H1 (cell line): ENCODE measurements around the gene DSG4.

Experiments used
- CHD2 ChIP-seq: IDR thresholded peaks from 2 replicates; pipeline ENCODE4 v1.6.1; 2012; ENCODE audit warnings: low read length, improper control_type of control experiment
- EZH2 ChIP-seq: fragments of 200-600 bp; sonication (generic); IDR thresholded peaks from 2 replicates; pipeline ENCODE4 v1.7.1; 2012; ENCODE audit warnings: low read depth, mild to moderate bottlenecking, moderate library complexity, low read length, inconsistent platforms; ENCODE audit not compliant: severe bottlenecking
- GABPA ChIP-seq: IDR thresholded peaks from 2 replicates; pipeline ENCODE4 v1.6.1; 2011; ENCODE audit warnings: mild to moderate bottlenecking, low read length, moderate library complexity, borderline replicate concordance; ENCODE audit not compliant: insufficient read depth
- NRF1 ChIP-seq: IDR thresholded peaks from 2 replicates; pipeline ENCODE4 v1.6.1; 2011; ENCODE audit warnings: mild to moderate bottlenecking, low read depth, low read length, improper control_type of control experiment
- PHF8 ChIP-seq: fragments of 200-600 bp; sonication (generic); conservative IDR thresholded peaks from 2 replicates; pipeline ENCODE4 v1.7.1; 2012; ENCODE audit warnings: low read depth, mild to moderate bottlenecking, inconsistent platforms, low read length, moderate library complexity
- TEAD4 ChIP-seq: IDR thresholded peaks from 2 replicates; pipeline ENCODE4 v1.6.1; 2012; ENCODE audit warnings: low read depth, low read length, inconsistent platforms, mixed read lengths
- USF2 ChIP-seq: IDR thresholded peaks from 2 replicates; pipeline ENCODE4 v1.6.1; 2011; ENCODE audit warnings: low read length, improper control_type of control experiment
- ZNF274 ChIP-seq: IDR thresholded peaks from 2 replicates; pipeline ENCODE4 v1.7.0; 2012; ENCODE audit warnings: low read length, borderline replicate concordance; ENCODE audit errors: extremely low read depth
- TF ChIP-seq, protein P1 (sequence below), 3 experiments: IDR thresholded peaks; 1 replicate in 2 of 3; 2 replicates in 1 of 3; pipeline versions ENCODE4 v1.5.1 to v1.6.1; 2011; ENCODE audit warnings: low read length in 3 of 3, mild to moderate bottlenecking in 3 of 3, inconsistent platforms in 2 of 3, low read depth in 1 of 3, moderate library complexity in 1 of 3; ENCODE audit not compliant: insufficient read depth in 1 of 3; ENCODE audit errors: control extremely low read depth in 1 of 3
- TF ChIP-seq, protein P2 (sequence below): IDR thresholded peaks from 2 replicates; pipeline ENCODE4 v1.6.1; 2011; ENCODE audit warnings: low read depth, mild to moderate bottlenecking, low read length; ENCODE audit not compliant: insufficient read depth

- TF ChIP-seq USF2: no peak
- no peak for TF ChIP-seq EZH2
- TF ChIP-seq PHF8: no peak
- no peak for TF ChIP-seq GABPA
- TF ChIP-seq ZNF274: no peak
- TF ChIP-seq, protein P1, sequence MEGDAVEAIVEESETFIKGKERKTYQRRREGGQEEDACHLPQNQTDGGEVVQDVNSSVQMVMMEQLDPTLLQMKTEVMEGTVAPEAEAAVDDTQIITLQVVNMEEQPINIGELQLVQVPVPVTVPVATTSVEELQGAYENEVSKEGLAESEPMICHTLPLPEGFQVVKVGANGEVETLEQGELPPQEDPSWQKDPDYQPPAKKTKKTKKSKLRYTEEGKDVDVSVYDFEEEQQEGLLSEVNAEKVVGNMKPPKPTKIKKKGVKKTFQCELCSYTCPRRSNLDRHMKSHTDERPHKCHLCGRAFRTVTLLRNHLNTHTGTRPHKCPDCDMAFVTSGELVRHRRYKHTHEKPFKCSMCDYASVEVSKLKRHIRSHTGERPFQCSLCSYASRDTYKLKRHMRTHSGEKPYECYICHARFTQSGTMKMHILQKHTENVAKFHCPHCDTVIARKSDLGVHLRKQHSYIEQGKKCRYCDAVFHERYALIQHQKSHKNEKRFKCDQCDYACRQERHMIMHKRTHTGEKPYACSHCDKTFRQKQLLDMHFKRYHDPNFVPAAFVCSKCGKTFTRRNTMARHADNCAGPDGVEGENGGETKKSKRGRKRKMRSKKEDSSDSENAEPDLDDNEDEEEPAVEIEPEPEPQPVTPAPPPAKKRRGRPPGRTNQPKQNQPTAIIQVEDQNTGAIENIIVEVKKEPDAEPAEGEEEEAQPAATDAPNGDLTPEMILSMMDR (IDR thresholded peaks at IDR 0.05; ENCODE audit: control extremely low read depth in 1 of 3, insufficient read depth in 1 of 3, low read depth in 1 of 3, low read length in 3 of 3): no peak
- TF ChIP-seq NRF1: no peak
- TF ChIP-seq, protein P2, sequence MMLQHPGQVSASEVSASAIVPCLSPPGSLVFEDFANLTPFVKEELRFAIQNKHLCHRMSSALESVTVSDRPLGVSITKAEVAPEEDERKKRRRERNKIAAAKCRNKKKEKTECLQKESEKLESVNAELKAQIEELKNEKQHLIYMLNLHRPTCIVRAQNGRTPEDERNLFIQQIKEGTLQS: no peak
- TF ChIP-seq TEAD4: no peak
- TF ChIP-seq CHD2: no peak
Observed at GRCh38 chr18:31371989-31372388, 4.6 kb upstream of the DSG4 start.
